ENCODE data around the gene CBLC. TPM values are rescaled to one million over a fixed set of nuclear protein-coding genes. Genes with fewer than 3 reads are reported as not detected.

The CBLC gene
- polyA plus RNA-seq, 1 of the 3 experiments (the other 2 are of a cell fraction), result not detected

- CTCF ChIA-PET, result interaction anchor here (0.6 to 1.3 kb wide), 12 partner anchors 11 to 208 kb away, joined by 3 to 8 read pairs (median 3); no protein-coding TSS in a partner anchor
- TF ChIP-seq RXRA (IDR thresholded peaks at IDR 0.05; ENCODE audit: borderline replicate concordance, low read depth) (no peak; the same call in 1 of the 2 replicates), GABPA (IDR thresholded peaks at IDR 0.05; ENCODE audit: low read depth) (no peak), REST (IDR thresholded peaks at IDR 0.05; ENCODE audit: low read depth, low read length) (no peak), FOXM1 (IDR thresholded peaks at IDR 0.05; ENCODE audit: low read depth) (no peak), RCOR1 (IDR thresholded peaks at IDR 0.05; ENCODE audit: low read length) (no peak), CHD2 (IDR thresholded peaks at IDR 0.05; ENCODE audit: low read length, partially characterized antibody) (peak; percentile 20), SIN3A (IDR thresholded peaks at IDR 0.05; ENCODE audit: borderline replicate concordance, low read depth, low read length) (peak; percentile 63; the same call in 1 of the 2 replicates), YY1 (IDR thresholded peaks at IDR 0.05; ENCODE audit: low read depth) (no peak), FOSL2 (IDR thresholded peaks at IDR 0.05; ENCODE audit: borderline replicate concordance, low read depth) (no peak), MEF2A (IDR thresholded peaks at IDR 0.05; ENCODE audit: borderline replicate concordance, low read depth) (no peak), TEAD4 (IDR thresholded peaks at IDR 0.05; ENCODE audit: borderline replicate concordance, insufficient read depth) (no peak), IRF3 (IDR thresholded peaks at IDR 0.05; ENCODE audit: low read depth, low read length) (no peak), NRF1 (IDR thresholded peaks at IDR 0.05; ENCODE audit: low read depth, low read length) (no peak), TCF12 (IDR thresholded peaks at IDR 0.05) (no peak), PBX3 (IDR thresholded peaks at IDR 0.05) (no peak), MXI1 (IDR thresholded peaks at IDR 0.05; ENCODE audit: low read depth, low read length) (peak; percentile 52; the same call in 1 of the 2 replicates), RFX5 (IDR thresholded peaks at IDR 0.05; ENCODE audit: low read length) (0 out of 2 replicates have a peak, but pooled peaks have one; percentile 19), JUND (IDR thresholded peaks at IDR 0.05) (no peak)
- TF ChIP-seq, protein P1, sequence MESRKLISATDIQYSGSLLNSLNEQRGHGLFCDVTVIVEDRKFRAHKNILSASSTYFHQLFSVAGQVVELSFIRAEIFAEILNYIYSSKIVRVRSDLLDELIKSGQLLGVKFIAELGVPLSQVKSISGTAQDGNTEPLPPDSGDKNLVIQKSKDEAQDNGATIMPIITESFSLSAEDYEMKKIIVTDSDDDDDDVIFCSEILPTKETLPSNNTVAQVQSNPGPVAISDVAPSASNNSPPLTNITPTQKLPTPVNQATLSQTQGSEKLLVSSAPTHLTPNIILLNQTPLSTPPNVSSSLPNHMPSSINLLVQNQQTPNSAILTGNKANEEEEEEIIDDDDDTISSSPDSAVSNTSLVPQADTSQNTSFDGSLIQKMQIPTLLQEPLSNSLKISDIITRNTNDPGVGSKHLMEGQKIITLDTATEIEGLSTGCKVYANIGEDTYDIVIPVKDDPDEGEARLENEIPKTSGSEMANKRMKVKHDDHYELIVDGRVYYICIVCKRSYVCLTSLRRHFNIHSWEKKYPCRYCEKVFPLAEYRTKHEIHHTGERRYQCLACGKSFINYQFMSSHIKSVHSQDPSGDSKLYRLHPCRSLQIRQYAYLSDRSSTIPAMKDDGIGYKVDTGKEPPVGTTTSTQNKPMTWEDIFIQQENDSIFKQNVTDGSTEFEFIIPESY (IDR thresholded peaks at IDR 0.05; ENCODE audit: borderline replicate concordance, low read depth), result no peak
- TF ChIP-seq, protein P2, sequence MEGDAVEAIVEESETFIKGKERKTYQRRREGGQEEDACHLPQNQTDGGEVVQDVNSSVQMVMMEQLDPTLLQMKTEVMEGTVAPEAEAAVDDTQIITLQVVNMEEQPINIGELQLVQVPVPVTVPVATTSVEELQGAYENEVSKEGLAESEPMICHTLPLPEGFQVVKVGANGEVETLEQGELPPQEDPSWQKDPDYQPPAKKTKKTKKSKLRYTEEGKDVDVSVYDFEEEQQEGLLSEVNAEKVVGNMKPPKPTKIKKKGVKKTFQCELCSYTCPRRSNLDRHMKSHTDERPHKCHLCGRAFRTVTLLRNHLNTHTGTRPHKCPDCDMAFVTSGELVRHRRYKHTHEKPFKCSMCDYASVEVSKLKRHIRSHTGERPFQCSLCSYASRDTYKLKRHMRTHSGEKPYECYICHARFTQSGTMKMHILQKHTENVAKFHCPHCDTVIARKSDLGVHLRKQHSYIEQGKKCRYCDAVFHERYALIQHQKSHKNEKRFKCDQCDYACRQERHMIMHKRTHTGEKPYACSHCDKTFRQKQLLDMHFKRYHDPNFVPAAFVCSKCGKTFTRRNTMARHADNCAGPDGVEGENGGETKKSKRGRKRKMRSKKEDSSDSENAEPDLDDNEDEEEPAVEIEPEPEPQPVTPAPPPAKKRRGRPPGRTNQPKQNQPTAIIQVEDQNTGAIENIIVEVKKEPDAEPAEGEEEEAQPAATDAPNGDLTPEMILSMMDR (IDR thresholded peaks at IDR 0.05), result peak; percentile 93
- TF ChIP-seq, protein P3, sequence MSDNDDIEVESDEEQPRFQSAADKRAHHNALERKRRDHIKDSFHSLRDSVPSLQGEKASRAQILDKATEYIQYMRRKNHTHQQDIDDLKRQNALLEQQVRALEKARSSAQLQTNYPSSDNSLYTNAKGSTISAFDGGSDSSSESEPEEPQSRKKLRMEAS (IDR thresholded peaks at IDR 0.05; ENCODE audit: low read depth), result peak; percentile 76
Observed at GRCh38 chr19:44845612-44846454, 68.1 kb downstream of the CBLC start, which contains the start of gene NECTIN2. NECTIN2 (plus strand) TSS chr19:44846297; CDS start chr19:44846526, 229 bp downstream.

More at GRCh38 chr19:44845612-44846454, 68.1 kb downstream of the CBLC start, which contains the start of gene NECTIN2:
- peaks cover 18% of the 10 kb centered on the region for H3F3A ChIP-seq (replicated peaks; ENCODE audit: insufficient read depth)
- H3K4me3 ChIP-seq (ENCODE audit: low read depth in 2 of 2, low read length in 1 of 2), result peak within 1 kb of the TSS; percentile 71 to 98
- peak within 1 kb of the TSS; percentile 82 for H2AFZ ChIP-seq (ENCODE audit: low read depth)
- no peaks in the 10 kb centered on the region for H3K9me3 ChIP-seq
- H3K9me2 ChIP-seq, result no peaks in the 10 kb centered on the region
- POLR2A ChIA-PET, result no interaction called here
- peaks cover 47% of the 10 kb centered on the region for H3K79me2 ChIP-seq (ENCODE audit: insufficient read depth)
- DNase-seq, result peak; percentile 98
- peaks cover 19 to 21% of the 10 kb centered on the region in 2 experiments; a peak in 3 of 4 replicates for H3K4me1 ChIP-seq (ENCODE audit: control insufficient read depth in 1 of 2, insufficient read depth in 2 of 2, low read depth in 1 of 2, low read length in 1 of 2)
- peaks cover 26% of the 10 kb centered on the region for H4K20me1 ChIP-seq (ENCODE audit: insufficient read depth)
- peak within 1 kb of the TSS; percentile 92 for H3K4me2 ChIP-seq
- WGBS (ENCODE audit: low lambda C conversion rate), result 1% methylated on average over 52 of the region's 67 CpGs
- H3K9ac ChIP-seq, result peak within 1 kb of the TSS; percentile 99
- peak within 1 kb of the TSS; percentile 61 to 92 for H3K27ac ChIP-seq (ENCODE audit: low read depth in 2 of 2, low read length in 1 of 2)
- no peaks in the 10 kb centered on the region for H3K36me3 ChIP-seq (replicated peaks in 1 of 2; ENCODE audit: control insufficient read depth in 1 of 2, insufficient read depth in 2 of 2, low read length in 1 of 2)
- no peaks in the 10 kb centered on the region for H3K27me3 ChIP-seq (ENCODE audit: insufficient read depth)

All from SK-N-SH (cell line).